HL-60 (cell line): ENCODE results near the gene EIF4G1.

Experiments used
- GABPA ChIP-seq: IDR thresholded peaks from 2 replicates; pipeline ENCODE4 v1.6.1; 2012; ENCODE audit warnings: low read depth
- TF ChIP-seq, protein P1 (sequence below): IDR thresholded peaks from one replicate; pipeline ENCODE4 v1.5.1; 2011; ENCODE audit warnings: low read length, control low read depth, inconsistent platforms; ENCODE audit not compliant: insufficient read depth
- TF ChIP-seq, protein P2 (sequence below): IDR thresholded peaks from 2 replicates; pipeline ENCODE4 v1.6.1; 2012; ENCODE audit warnings: low read depth; ENCODE audit not compliant: insufficient replicate concordance

DNA sequence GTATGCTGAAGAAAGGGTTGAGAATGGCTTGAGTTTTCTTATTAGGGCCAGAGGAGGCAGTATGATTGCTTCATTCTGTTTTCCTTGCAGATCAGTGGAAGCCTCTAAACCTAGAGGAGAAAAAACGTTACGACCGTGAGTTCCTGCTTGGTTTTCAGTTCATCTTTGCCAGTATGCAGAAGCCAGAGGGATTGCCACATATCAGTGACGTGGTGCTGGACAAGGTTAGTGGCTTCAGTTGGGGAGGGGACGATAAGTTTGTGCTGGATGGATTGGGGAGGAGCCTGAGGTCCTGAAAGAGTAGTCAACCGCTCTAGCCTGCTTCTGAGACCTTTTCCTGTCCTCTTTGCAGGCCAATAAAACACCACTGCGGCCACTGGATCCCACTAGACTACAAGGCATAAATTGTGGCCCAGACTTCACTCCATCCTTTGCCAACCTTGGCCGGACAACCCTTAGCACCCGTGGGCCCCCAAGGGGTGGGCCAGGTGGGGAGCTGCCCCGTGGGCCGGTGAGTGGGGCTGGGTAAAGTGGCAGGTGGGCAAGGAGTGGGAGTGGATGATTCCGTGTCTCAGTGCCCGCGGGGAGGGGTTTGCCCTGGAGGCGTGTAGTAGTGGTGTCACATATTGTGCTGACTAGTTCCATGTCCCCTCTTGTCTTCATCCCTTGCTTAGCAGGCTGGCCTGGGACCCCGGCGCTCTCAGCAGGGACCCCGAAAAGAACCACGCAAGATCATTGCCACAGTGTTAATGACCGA, 8.5 kb downstream of the EIF4G1 start:
- TF ChIP-seq GABPA = no peak
- TF ChIP-seq, protein P1, sequence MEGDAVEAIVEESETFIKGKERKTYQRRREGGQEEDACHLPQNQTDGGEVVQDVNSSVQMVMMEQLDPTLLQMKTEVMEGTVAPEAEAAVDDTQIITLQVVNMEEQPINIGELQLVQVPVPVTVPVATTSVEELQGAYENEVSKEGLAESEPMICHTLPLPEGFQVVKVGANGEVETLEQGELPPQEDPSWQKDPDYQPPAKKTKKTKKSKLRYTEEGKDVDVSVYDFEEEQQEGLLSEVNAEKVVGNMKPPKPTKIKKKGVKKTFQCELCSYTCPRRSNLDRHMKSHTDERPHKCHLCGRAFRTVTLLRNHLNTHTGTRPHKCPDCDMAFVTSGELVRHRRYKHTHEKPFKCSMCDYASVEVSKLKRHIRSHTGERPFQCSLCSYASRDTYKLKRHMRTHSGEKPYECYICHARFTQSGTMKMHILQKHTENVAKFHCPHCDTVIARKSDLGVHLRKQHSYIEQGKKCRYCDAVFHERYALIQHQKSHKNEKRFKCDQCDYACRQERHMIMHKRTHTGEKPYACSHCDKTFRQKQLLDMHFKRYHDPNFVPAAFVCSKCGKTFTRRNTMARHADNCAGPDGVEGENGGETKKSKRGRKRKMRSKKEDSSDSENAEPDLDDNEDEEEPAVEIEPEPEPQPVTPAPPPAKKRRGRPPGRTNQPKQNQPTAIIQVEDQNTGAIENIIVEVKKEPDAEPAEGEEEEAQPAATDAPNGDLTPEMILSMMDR = no peak
- TF ChIP-seq, protein P2, sequence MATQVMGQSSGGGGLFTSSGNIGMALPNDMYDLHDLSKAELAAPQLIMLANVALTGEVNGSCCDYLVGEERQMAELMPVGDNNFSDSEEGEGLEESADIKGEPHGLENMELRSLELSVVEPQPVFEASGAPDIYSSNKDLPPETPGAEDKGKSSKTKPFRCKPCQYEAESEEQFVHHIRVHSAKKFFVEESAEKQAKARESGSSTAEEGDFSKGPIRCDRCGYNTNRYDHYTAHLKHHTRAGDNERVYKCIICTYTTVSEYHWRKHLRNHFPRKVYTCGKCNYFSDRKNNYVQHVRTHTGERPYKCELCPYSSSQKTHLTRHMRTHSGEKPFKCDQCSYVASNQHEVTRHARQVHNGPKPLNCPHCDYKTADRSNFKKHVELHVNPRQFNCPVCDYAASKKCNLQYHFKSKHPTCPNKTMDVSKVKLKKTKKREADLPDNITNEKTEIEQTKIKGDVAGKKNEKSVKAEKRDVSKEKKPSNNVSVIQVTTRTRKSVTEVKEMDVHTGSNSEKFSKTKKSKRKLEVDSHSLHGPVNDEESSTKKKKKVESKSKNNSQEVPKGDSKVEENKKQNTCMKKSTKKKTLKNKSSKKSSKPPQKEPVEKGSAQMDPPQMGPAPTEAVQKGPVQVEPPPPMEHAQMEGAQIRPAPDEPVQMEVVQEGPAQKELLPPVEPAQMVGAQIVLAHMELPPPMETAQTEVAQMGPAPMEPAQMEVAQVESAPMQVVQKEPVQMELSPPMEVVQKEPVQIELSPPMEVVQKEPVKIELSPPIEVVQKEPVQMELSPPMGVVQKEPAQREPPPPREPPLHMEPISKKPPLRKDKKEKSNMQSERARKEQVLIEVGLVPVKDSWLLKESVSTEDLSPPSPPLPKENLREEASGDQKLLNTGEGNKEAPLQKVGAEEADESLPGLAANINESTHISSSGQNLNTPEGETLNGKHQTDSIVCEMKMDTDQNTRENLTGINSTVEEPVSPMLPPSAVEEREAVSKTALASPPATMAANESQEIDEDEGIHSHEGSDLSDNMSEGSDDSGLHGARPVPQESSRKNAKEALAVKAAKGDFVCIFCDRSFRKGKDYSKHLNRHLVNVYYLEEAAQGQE = no peak
